GM12891 (cell line): ENCODE data around the gene EEFSEC.

Experiments
- PAX5 ChIP-seq: IDR thresholded peaks from 2 replicates; pipeline ENCODE4 v1.6.1; 2011; ENCODE audit warnings: low read length, moderate library complexity, mild to moderate bottlenecking; ENCODE audit not compliant: insufficient read depth, severe bottlenecking
- POLR2A ChIP-seq: IDR thresholded peaks from 2 replicates; pipeline ENCODE4 v1.6.1; 2011; ENCODE audit warnings: low read depth, low read length, control low read depth
- POLR2AphosphoS5 ChIP-seq: IDR thresholded peaks from 2 replicates; pipeline ENCODE4 v1.6.1; 2011; ENCODE audit warnings: low read depth, low read length, control low read depth
- SPI1 ChIP-seq: IDR thresholded peaks from 2 replicates; pipeline ENCODE4 v1.6.1; 2011; ENCODE audit warnings: low read depth, low read length, control low read depth
- TAF1 ChIP-seq: IDR thresholded peaks from 2 replicates; pipeline ENCODE4 v1.6.1; 2011; ENCODE audit warnings: low read depth, low read length, control low read depth

DNA sequence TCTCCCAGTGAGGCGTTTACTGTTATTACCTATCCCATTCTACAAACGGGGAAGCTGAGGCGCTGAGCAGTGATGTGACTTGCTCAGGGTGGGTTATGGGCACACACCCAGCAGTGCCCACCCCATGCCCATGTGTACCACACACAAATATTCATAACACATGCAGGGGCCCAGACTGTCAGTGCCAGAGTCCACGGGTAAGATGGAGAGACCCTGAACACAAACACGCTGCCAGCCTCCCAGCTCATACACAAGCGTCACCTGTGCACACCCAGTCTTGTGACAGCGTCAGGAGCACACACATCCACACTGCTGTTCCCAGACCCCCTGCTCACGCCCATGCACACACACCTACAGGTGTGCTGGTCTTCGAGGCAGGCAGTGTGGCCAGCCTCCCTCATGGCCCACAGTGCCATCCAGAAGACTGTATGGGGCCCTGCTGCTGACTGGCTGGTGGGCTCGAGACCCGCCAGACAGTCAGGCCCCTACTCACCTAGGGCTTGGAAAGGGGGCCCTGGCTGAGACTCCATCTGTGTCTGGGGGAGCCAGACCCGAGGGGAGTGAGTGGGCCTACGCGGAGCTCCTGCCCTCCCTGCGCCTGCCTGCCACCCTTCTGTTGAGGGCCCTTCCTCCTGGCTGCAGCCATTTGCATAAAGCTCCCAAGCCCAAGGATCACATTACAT lies 274.0 kb downstream of the EEFSEC start:
- no peak for TF ChIP-seq TAF1
- TF ChIP-seq POLR2A, result no peak
- no peak for TF ChIP-seq POLR2AphosphoS5
- TF ChIP-seq SPI1, result no peak
- no peak for TF ChIP-seq PAX5
